Mesendoderm (in vitro differentiated cells): ENCODE measurements around the gene SLC35F4.

ENCODE experiments used
- DNase-seq: peaks from one replicate; pipeline ENCODE4 v3.0.0; 2013
- H2AK5ac ChIP-seq: 2 replicates; pipeline ENCODE4 v1.6.1; 2013; ENCODE audit warnings: low read length, inconsistent platforms
- H2BK120ac ChIP-seq: 2 replicates; pipeline ENCODE4 v1.6.1; 2013; ENCODE audit warnings: low read depth, mild to moderate bottlenecking, low read length, moderate library complexity, mixed read lengths
- H2BK15ac ChIP-seq: replicated peaks from 2 replicates; pipeline ENCODE4 v1.6.1; 2013; ENCODE audit warnings: low read depth, mild to moderate bottlenecking, moderate library complexity
- H2BK5ac ChIP-seq: 2 replicates; pipeline ENCODE4 v1.6.1; 2013; ENCODE audit warnings: low read length, inconsistent platforms
- H3K18ac ChIP-seq: 2 replicates; pipeline ENCODE4 v1.6.1; 2013; ENCODE audit warnings: mild to moderate bottlenecking, low read length, mixed read lengths
- H3K23ac ChIP-seq: one replicate; pipeline ENCODE4 v1.6.1; 2013; ENCODE audit warnings: low read length
- H3K27ac ChIP-seq: 2 replicates; pipeline ENCODE4 v1.5.1; 2013; ENCODE audit warnings: low read depth, mild to moderate bottlenecking, inconsistent platforms, low read length, moderate library complexity
- H3K27me3 ChIP-seq: 2 replicates; pipeline ENCODE4 v1.6.1; 2013; ENCODE audit warnings: low read length, control low read depth, mild to moderate bottlenecking, inconsistent platforms; ENCODE audit not compliant: insufficient read depth, poor library complexity
- H3K36me3 ChIP-seq: 2 replicates; pipeline ENCODE4 v1.6.1; 2013; ENCODE audit warnings: low read length, inconsistent platforms; ENCODE audit not compliant: control insufficient read depth, insufficient read depth
- H3K4ac ChIP-seq: one replicate; pipeline ENCODE4 v1.6.1; 2013; ENCODE audit warnings: low read depth, mild to moderate bottlenecking, low read length, moderate library complexity
- H3K4me1 ChIP-seq: 2 replicates; pipeline ENCODE4 v1.6.1; 2013; ENCODE audit warnings: low read depth, low read length, inconsistent platforms; ENCODE audit not compliant: control insufficient read depth
- H3K4me2 ChIP-seq: 2 replicates; pipeline ENCODE4 v1.6.1; 2013; ENCODE audit warnings: low read length
- H3K4me3 ChIP-seq: 2 replicates; pipeline ENCODE4 v1.5.1; 2013; ENCODE audit warnings: mild to moderate bottlenecking, low read length
- H3K56ac ChIP-seq: one replicate; pipeline ENCODE4 v1.6.1; 2013; ENCODE audit warnings: low read length
- H3K79me1 ChIP-seq: 2 replicates; pipeline ENCODE4 v1.6.1; 2013; ENCODE audit warnings: low read length, inconsistent platforms
- H3K79me2 ChIP-seq: 2 replicates; pipeline ENCODE4 v1.6.1; 2013; ENCODE audit warnings: mild to moderate bottlenecking, low read length; ENCODE audit not compliant: control insufficient read depth, insufficient read depth
- H3K9ac ChIP-seq: 2 replicates; pipeline ENCODE4 v1.6.1; 2013; ENCODE audit warnings: low read length, inconsistent platforms
- H4K5ac ChIP-seq: one replicate; pipeline ENCODE4 v1.6.1; 2013; ENCODE audit warnings: low read length
- H4K8ac ChIP-seq: one replicate; pipeline ENCODE4 v1.6.1; 2013; ENCODE audit warnings: low read depth, mild to moderate bottlenecking, control low read depth, low read length, moderate library complexity
- WGBS: extraction: QIAGEN DNeasy Blood & Tissue Kit; methylation state at CpG from one replicate; pipeline ENCODE4 v1.1.7; 2013; ENCODE audit warnings: low lambda C conversion rate, missing lambda C conversion rate; ENCODE audit not compliant: insufficient coverage; ENCODE audit errors: extremely low coverage; 5-methylcytosine and 5-hydroxymethylcytosine counted together

Gene SLC35F4

GRCh38 chr14:57785058-57785457 is 80.8 kb downstream of the SLC35F4 start:
- Histone ChIP-seq H3K79me1 (no peaks in the 10 kb centered on the region), H2BK120ac (no peak overlapping the region), H3K9ac (no peak overlapping the region), H3K27me3 (no peaks in the 10 kb centered on the region), H4K8ac (no peak overlapping the region), H3K56ac (no peak overlapping the region), H3K4me1 (no peaks in the 10 kb centered on the region), H3K18ac (no peak overlapping the region), H2AK5ac (no peak overlapping the region), H3K4me3 (no peak overlapping the region), H3K79me2 (no peaks in the 10 kb centered on the region), H2BK5ac (no peak overlapping the region), H4K5ac (no peak overlapping the region), H3K4me2 (no peak overlapping the region), H3K36me3 (no peaks in the 10 kb centered on the region), H2BK15ac (no peak overlapping the region), H3K4ac (no peak overlapping the region), H3K27ac (no peak overlapping the region), H3K23ac (no peak overlapping the region)
- no CpG with 5 or more reads among the region's 3 CpGs for WGBS
- DNase-seq, result no peak

GRCh38 chr14:57771801-57772200 is 94.1 kb downstream of the SLC35F4 start:
- H4K5ac ChIP-seq, result no peak overlapping the region
- no peaks in the 10 kb centered on the region for H3K4me1 ChIP-seq
- H3K4ac ChIP-seq, result no peak overlapping the region
- H3K9ac ChIP-seq, result no peak overlapping the region
- WGBS, result no CpG with 5 or more reads among the region's 4 CpGs
- H3K79me2 ChIP-seq, result no peaks in the 10 kb centered on the region
- H3K27me3 ChIP-seq, result no peaks in the 10 kb centered on the region
- no peak overlapping the region for H2BK120ac ChIP-seq
- H3K4me3 ChIP-seq, result no peak overlapping the region
- no peak overlapping the region for H3K18ac ChIP-seq
- no peak overlapping the region for H2AK5ac ChIP-seq
- H3K79me1 ChIP-seq, result no peaks in the 10 kb centered on the region
- H2BK5ac ChIP-seq, result no peak overlapping the region
- no peaks in the 10 kb centered on the region for H3K36me3 ChIP-seq
- no peak overlapping the region for H2BK15ac ChIP-seq
- no peak overlapping the region for H3K27ac ChIP-seq
- no peak overlapping the region for H3K56ac ChIP-seq
- H4K8ac ChIP-seq, result no peak overlapping the region
- H3K4me2 ChIP-seq, result no peak overlapping the region
- peak; percentile 19 for DNase-seq
- H3K23ac ChIP-seq, result no peak overlapping the region

- Histone ChIP-seq H3K23ac (no peak overlapping the region), H3K4me2 (no peak overlapping the region), H3K9ac (no peak overlapping the region), H3K79me2 (no peaks in the 10 kb centered on the region), H3K27me3 (no peaks in the 10 kb centered on the region), H3K56ac (no peak overlapping the region), H3K27ac (no peak overlapping the region), H4K8ac (no peak overlapping the region), H3K4me3 (no peak overlapping the region), H2BK120ac (no peak overlapping the region), H2BK5ac (no peak overlapping the region), H3K18ac (no peak overlapping the region), H3K79me1 (no peaks in the 10 kb centered on the region), H3K4me1 (no peaks in the 10 kb centered on the region), H3K4ac (no peak overlapping the region), H3K36me3 (no peaks in the 10 kb centered on the region), H2BK15ac (no peak overlapping the region), H4K5ac (no peak overlapping the region), H2AK5ac (no peak overlapping the region)
- no CpG with 5 or more reads among the region's 5 CpGs for WGBS
- DNase-seq, result no peak
Observed at GRCh38 chr14:57769863-57770523, 95.9 kb downstream of the SLC35F4 start.

GRCh38 chr14:57761800-57762199 is 104.1 kb downstream of the SLC35F4 start:
- H4K8ac ChIP-seq, result no peak overlapping the region
- DNase-seq, result peak; percentile 42
- H3K23ac ChIP-seq, result no peak overlapping the region
- H3K18ac ChIP-seq, result no peak overlapping the region
- H2BK120ac ChIP-seq, result no peak overlapping the region
- H3K36me3 ChIP-seq, result no peaks in the 10 kb centered on the region
- no peak overlapping the region for H3K4me3 ChIP-seq
- no peaks in the 10 kb centered on the region for H3K79me2 ChIP-seq
- no peaks in the 10 kb centered on the region for H3K27me3 ChIP-seq
- no peak overlapping the region for H4K5ac ChIP-seq
- H3K4ac ChIP-seq, result no peak overlapping the region
- no peak overlapping the region for H2BK15ac ChIP-seq
- H3K4me1 ChIP-seq, result no peaks in the 10 kb centered on the region
- no peak overlapping the region for H3K9ac ChIP-seq
- no peak overlapping the region for H3K27ac ChIP-seq
- H2BK5ac ChIP-seq, result no peak overlapping the region
- H3K79me1 ChIP-seq, result no peaks in the 10 kb centered on the region
- no peak overlapping the region for H3K56ac ChIP-seq
- H2AK5ac ChIP-seq, result no peak overlapping the region
- no CpG with 5 or more reads among the region's 2 CpGs for WGBS
- H3K4me2 ChIP-seq, result no peak overlapping the region

GRCh38 chr14:57760896-57761295 is 105.0 kb downstream of the SLC35F4 start:
- no CpG with 5 or more reads among the region's 2 CpGs for WGBS
- H2BK120ac ChIP-seq, result no peak overlapping the region

GRCh38 chr14:57755018-57755521 is 110.8 kb downstream of the SLC35F4 start:
- Histone ChIP-seq H4K5ac (no peak overlapping the region), H4K8ac (no peak overlapping the region), H2AK5ac (no peak overlapping the region), H3K4me1 (no peaks in the 10 kb centered on the region), H3K4me2 (no peak overlapping the region), H3K27ac (no peak overlapping the region), H2BK5ac (no peak overlapping the region), H3K4ac (no peak overlapping the region), H3K9ac (no peak overlapping the region), H3K23ac (no peak overlapping the region), H3K56ac (no peak overlapping the region), H3K79me1 (no peaks in the 10 kb centered on the region), H3K4me3 (no peak overlapping the region), H2BK120ac (no peak overlapping the region), H3K79me2 (no peaks in the 10 kb centered on the region), H3K36me3 (no peaks in the 10 kb centered on the region), H2BK15ac (no peak overlapping the region), H3K27me3 (no peaks in the 10 kb centered on the region), H3K18ac (no peak overlapping the region)
- DNase-seq, result peak; percentile 45
- WGBS, result no CpG with 5 or more reads among the region's 6 CpGs

More at GRCh38 chr14:57760896-57761295, 105.0 kb downstream of the SLC35F4 start:
- no peaks in the 10 kb centered on the region for H3K4me1 ChIP-seq
- H4K5ac ChIP-seq, result no peak overlapping the region
- H3K79me2 ChIP-seq, result no peaks in the 10 kb centered on the region
- H3K27ac ChIP-seq, result no peak overlapping the region
- H3K4ac ChIP-seq, result no peak overlapping the region
- no peak overlapping the region for H3K18ac ChIP-seq
- DNase-seq, result no peak
- no peaks in the 10 kb centered on the region for H3K79me1 ChIP-seq
- no peak overlapping the region for H2BK5ac ChIP-seq
- no peak overlapping the region for H3K56ac ChIP-seq
- no peak overlapping the region for H4K8ac ChIP-seq
- H3K23ac ChIP-seq, result no peak overlapping the region
- H3K4me3 ChIP-seq, result no peak overlapping the region
- no peak overlapping the region for H2BK15ac ChIP-seq
- no peak overlapping the region for H3K4me2 ChIP-seq
- no peak overlapping the region for H2AK5ac ChIP-seq
- H3K27me3 ChIP-seq, result no peaks in the 10 kb centered on the region
- no peak overlapping the region for H3K9ac ChIP-seq
- H3K36me3 ChIP-seq, result no peaks in the 10 kb centered on the region
